ENCODE measurements around the gene ADGRL2.

GRCh38 chr1:81974222-81974841 lies 173.6 kb downstream of the ADGRL2 start:
- TF ChIP-seq EZH2 (IDR thresholded peaks at IDR 0.05) (no peak), POLR2AphosphoS5 (IDR thresholded peaks at IDR 0.05; ENCODE audit: borderline replicate concordance, low read depth, low read length) (no peak)

Data from SK-N-MC (cell line).